CD4-positive, alpha-beta T cell (primary cell): ENCODE measurements around the gene GRIK1. TPM values are rescaled to one million over a fixed set of nuclear protein-coding genes. Genes with fewer than 3 reads are reported as not detected.

ENCODE experiments used
- ATAC-seq: fragments of 200-7000 bp; cut with Tn5 transposase; one replicate; pipeline ENCODE4 v1.10.0; 2022; ENCODE audit warnings: mild to moderate bottlenecking; ENCODE audit not compliant: poor library complexity
- CTCF ChIA-PET: fragments of 350-600 bp; sonication (Branson Sonifier 250); formaldehyde crosslinking; loops from one replicate; lab custom pipeline; 2021; ENCODE audit warnings: antibody characterized with exemption, inconsistent platforms; lab: Charles Lee
- POLR2A ChIA-PET: fragments of 350-600 bp; sonication (Branson Sonifier 250); formaldehyde crosslinking; loops from one replicate; lab custom pipeline; 2021; ENCODE audit warnings: antibody characterized with exemption, inconsistent platforms; lab: Charles Lee
- DNase-seq, 14 experiments: peaks; one replicate each; pipeline ENCODE4 v3.0.0-alpha.2; 2013 to 2020; ENCODE audit warnings: mixed read lengths in 2 of 14
- H3K27ac ChIP-seq, 2 donors: one replicate each; pipeline versions ENCODE4 v1.5.1 to v1.7.0; 2013; ENCODE audit warnings: low read length in 2 of 2, low read depth in 1 of 2, mild to moderate bottlenecking in 1 of 2
- H3K27me3 ChIP-seq, 2 experiments: 1 replicate in 1 of 2; 2 replicates in 1 of 2; pipeline versions ENCODE4 v1.6.1 to v1.7.0; 2013; ENCODE audit warnings: low read length in 2 of 2, control low read depth in 1 of 2, mild to moderate bottlenecking in 1 of 2, moderate library complexity in 1 of 2; ENCODE audit not compliant: insufficient read depth in 2 of 2, control insufficient read depth in 1 of 2
- H3K36me3 ChIP-seq: one replicate; pipeline ENCODE4 v1.6.1; 2013; ENCODE audit warnings: low read length, control low read depth; ENCODE audit not compliant: insufficient read depth
- H3K4me1 ChIP-seq: one replicate; pipeline ENCODE4 v1.6.1; 2013; ENCODE audit warnings: low read length, control low read depth; ENCODE audit not compliant: insufficient read depth
- H3K4me3 ChIP-seq: one replicate; pipeline ENCODE4 v1.5.1; 2013; ENCODE audit warnings: mild to moderate bottlenecking, low read length, moderate library complexity
- H3K9me3 ChIP-seq, 2 experiments: 1 replicate in 1 of 2; 2 replicates in 1 of 2; pipeline versions ENCODE4 v1.6.1 to v1.7.0; 2013; ENCODE audit warnings: low read length in 2 of 2, mild to moderate bottlenecking in 2 of 2, control low read depth in 1 of 2, moderate library complexity in 1 of 2; ENCODE audit not compliant: control insufficient read depth in 1 of 2, insufficient read depth in 1 of 2
- H3K27ac Mint-ChIP-seq: one replicate; pipeline ENCODE4 v1.8.0; 2020; ENCODE audit warnings: mixed read lengths
- H3K27me3 Mint-ChIP-seq: one replicate; pipeline ENCODE4 v1.8.0; 2021; ENCODE audit warnings: mixed read lengths
- H3K36me3 Mint-ChIP-seq: one replicate; pipeline ENCODE4 v1.8.0; 2021; ENCODE audit warnings: low read depth, mixed read lengths
- H3K4me1 Mint-ChIP-seq: one replicate; pipeline ENCODE4 v1.8.0; 2021; ENCODE audit warnings: low read depth, mixed read lengths
- H3K4me3 Mint-ChIP-seq: one replicate; pipeline ENCODE4 v1.8.0; 2020; ENCODE audit warnings: mild to moderate bottlenecking, mixed read lengths
- H3K9me3 Mint-ChIP-seq: one replicate; pipeline ENCODE4 v1.8.0; 2020; ENCODE audit warnings: mixed read lengths
- intact Hi-C, 2 experiments: fragments of 100-400 bp; cut with DNase I in 1 of 2; cut with micrococcal nuclease in 1 of 2; formaldehyde crosslinking; loops; one replicate each; pipeline versions ENCODE4 v1.15.1 to v1.9.0; 2023 to 2025; cut with DNase I, micrococcal nuclease
- total RNA-seq, 174 experiments: library from RNA in 2 of 174; stranded (reverse) in 2 of 174; gene quantifications; one replicate each; pipeline ENCODE4 v1.2.3 and lab custom pipeline; 2021 to 2026
- TF ChIP-seq, protein P1 (sequence below): fragments of 200-600 bp; IDR thresholded peaks from one replicate; pipeline ENCODE4 v1.8.0; 2022; ENCODE audit warnings: antibody characterized with exemption, mild to moderate bottlenecking

The GRIK1 gene
- total RNA-seq, 2 experiments from 2014 or later = not detected

DNA sequence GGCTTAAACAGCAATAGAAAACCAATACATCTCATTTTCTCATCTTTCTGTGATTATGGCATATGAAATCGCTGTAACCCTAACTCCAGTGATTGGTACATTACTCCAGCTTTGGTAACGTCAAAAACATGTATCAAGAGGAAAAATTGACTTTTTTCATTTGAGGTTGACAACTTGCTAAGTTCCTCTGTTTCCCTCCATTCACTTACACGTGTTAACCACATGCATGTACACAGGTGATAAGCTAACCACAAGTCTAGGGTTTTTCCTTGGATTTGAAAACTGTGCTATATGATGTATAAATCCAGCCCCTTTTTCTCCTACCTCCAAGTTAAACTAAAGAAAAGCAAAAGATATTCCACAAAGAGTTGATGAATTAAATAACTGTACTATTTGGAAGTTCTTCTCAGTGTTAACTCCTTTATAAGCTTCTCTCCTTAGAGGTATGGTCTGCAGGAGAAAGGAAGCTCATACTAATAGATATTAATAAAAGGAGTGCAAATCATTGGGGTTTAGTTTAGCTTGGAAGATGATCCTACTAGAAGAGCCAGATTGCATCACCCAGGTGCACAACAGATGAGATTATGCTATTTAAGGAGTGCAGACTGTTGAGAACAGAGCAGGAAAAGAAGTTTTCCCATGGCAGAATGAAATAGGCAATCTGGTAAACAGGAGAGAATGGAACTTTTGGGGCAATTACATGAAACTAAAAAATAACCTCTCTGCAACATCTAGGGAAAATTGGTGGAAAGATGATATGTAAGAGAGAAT lies 277.9 kb downstream of the GRIK1 start:
- Histone ChIP-seq H3K27me3 (no peaks in the 10 kb centered on the region), H3K9me3 (peaks cover 0 to 4% of the 10 kb centered on the region in 2 experiments), H3K4me3 (no peak overlapping the region), H3K27ac (no peak overlapping the region), H3K36me3 (no peaks in the 10 kb centered on the region), H3K4me1 (no peaks in the 10 kb centered on the region)
- Mint-ChIP-seq H3K27me3 (no peaks in the 10 kb centered on the region), H3K9me3 (no peaks in the 10 kb centered on the region), H3K4me1 (peaks cover under 1% of the 10 kb centered on the region), H3K27ac (no peak overlapping the region), H3K4me3 (no peak overlapping the region), H3K36me3 (no peaks in the 10 kb centered on the region)
- ChIA-PET CTCF (interaction anchor here (1.1 kb wide), 1 partner anchor 20 kb away, joined by 3 read pairs; no protein-coding TSS in a partner anchor), POLR2A (no interaction called here)
- TF ChIP-seq, protein P1, sequence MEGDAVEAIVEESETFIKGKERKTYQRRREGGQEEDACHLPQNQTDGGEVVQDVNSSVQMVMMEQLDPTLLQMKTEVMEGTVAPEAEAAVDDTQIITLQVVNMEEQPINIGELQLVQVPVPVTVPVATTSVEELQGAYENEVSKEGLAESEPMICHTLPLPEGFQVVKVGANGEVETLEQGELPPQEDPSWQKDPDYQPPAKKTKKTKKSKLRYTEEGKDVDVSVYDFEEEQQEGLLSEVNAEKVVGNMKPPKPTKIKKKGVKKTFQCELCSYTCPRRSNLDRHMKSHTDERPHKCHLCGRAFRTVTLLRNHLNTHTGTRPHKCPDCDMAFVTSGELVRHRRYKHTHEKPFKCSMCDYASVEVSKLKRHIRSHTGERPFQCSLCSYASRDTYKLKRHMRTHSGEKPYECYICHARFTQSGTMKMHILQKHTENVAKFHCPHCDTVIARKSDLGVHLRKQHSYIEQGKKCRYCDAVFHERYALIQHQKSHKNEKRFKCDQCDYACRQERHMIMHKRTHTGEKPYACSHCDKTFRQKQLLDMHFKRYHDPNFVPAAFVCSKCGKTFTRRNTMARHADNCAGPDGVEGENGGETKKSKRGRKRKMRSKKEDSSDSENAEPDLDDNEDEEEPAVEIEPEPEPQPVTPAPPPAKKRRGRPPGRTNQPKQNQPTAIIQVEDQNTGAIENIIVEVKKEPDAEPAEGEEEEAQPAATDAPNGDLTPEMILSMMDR = no peak
- intact Hi-C loops = no loop called here
- ATAC-seq = no peak
- no peak for DNase-seq

DNA sequence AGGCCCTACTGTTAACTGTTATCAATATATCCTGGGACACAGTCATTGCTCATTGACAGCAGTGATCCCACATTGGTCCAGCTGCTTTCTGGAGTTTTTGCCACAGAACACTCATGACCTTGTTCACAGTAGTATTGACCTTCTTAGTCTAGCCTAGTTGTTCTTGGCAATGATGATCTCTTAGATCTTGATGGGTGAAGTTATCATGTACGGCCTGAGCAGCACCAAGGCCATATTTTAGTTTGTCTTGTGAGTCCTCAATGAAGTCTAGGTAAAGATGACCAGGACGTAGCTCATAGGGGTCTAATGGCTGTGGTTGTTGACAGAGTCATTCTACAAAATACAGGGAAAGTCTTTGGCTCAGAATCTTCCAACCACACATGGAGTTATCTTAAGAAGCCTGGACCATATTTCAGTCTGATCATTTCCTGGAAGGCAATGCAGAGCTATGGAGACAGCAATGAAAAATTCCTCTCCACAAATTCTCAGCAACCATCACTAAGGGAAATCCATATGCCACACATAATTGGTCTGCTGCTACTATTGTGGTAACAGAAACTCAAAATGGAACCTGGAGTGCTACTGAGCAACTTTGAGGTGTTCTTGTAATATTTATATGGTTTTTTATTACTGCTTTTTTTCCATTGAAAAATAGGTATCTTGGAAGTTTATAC lies 279.6 kb downstream of the GRIK1 start:
- intact Hi-C loops = no loop called here
- no peak overlapping the region for H3K4me3 Mint-ChIP-seq
- no peaks in the 10 kb centered on the region for H3K36me3 ChIP-seq
- H3K27ac Mint-ChIP-seq = no peak overlapping the region
- H3K27me3 ChIP-seq = no peaks in the 10 kb centered on the region
- H3K9me3 Mint-ChIP-seq = peaks cover 3% of the 10 kb centered on the region
- no peaks in the 10 kb centered on the region for H3K27me3 Mint-ChIP-seq
- H3K9me3 ChIP-seq = peaks cover 0 to 4% of the 10 kb centered on the region in 2 experiments
- H3K4me3 ChIP-seq = no peak overlapping the region
- POLR2A ChIA-PET = no interaction called here
- H3K27ac ChIP-seq = no peak overlapping the region
- ATAC-seq (no peak), DNase-seq (no peak)
- CTCF ChIA-PET = no interaction called here
- no peaks in the 10 kb centered on the region for H3K36me3 Mint-ChIP-seq
- H3K4me1 ChIP-seq = no peaks in the 10 kb centered on the region
- TF ChIP-seq, protein P1 = no peak
- H3K4me1 Mint-ChIP-seq = peaks cover 11% of the 10 kb centered on the region

DNA sequence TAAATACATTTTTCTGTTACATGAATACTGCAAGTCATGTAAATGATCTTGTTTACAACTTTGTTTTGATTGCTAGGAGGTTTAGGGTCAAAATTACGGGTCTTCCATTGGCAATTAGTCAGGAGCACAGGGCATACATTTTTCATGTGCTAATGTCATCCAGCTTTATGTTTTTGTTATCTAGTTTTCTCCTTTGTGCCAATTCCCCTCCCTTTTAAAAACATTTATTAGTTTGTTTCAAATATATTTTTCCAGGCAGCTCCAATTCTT lies 280.9 kb downstream of the GRIK1 start:
- DNase-seq (no peak), ATAC-seq (no peak)
- no peaks in the 10 kb centered on the region for H3K36me3 ChIP-seq
- no peaks in the 10 kb centered on the region for H3K36me3 Mint-ChIP-seq
- intact Hi-C loops = no loop called here
- H3K27me3 Mint-ChIP-seq = no peaks in the 10 kb centered on the region
- no peak overlapping the region for H3K27ac ChIP-seq
- ChIA-PET POLR2A (no interaction called here), CTCF (no interaction called here)
- H3K4me3 Mint-ChIP-seq = no peak overlapping the region
- no peak overlapping the region for H3K4me3 ChIP-seq
- peaks cover 3% of the 10 kb centered on the region for H3K9me3 Mint-ChIP-seq
- no peaks in the 10 kb centered on the region for H3K27me3 ChIP-seq
- peaks cover 0 to 4% of the 10 kb centered on the region in 2 experiments for H3K9me3 ChIP-seq
- H3K27ac Mint-ChIP-seq = no peak overlapping the region
- TF ChIP-seq, protein P1 = no peak
- H3K4me1 Mint-ChIP-seq = peaks cover 11% of the 10 kb centered on the region
- H3K4me1 ChIP-seq = no peaks in the 10 kb centered on the region
